Esophagus muscularis mucosa (tissue), 4 donors: ENCODE results near the gene ULBP3.

Experiments
- EP300 ChIP-seq: sonication (generic); formaldehyde crosslinking; IDR thresholded peaks from one replicate; pipeline ENCODE4 v1.6.1; 2017; ENCODE audit warnings: antibody characterized with exemption
- POLR2A ChIP-seq: fragments of 450-650 bp; IDR thresholded peaks from one replicate; pipeline ENCODE4 v1.6.1; 2017; ENCODE audit warnings: antibody characterized with exemption, moderate library complexity, mild to moderate bottlenecking, low read depth
- TF ChIP-seq, protein P1 (sequence below), 3 experiments: fragments of 200-600 bp in 2 of 3; fragments of 450-650 bp in 1 of 3; sonication (generic) in 2 of 3; IDR thresholded peaks; one replicate each; pipeline ENCODE4 v1.5.1; 2017 to 2019; ENCODE audit warnings: antibody characterized with exemption in 3 of 3, mild to moderate bottlenecking in 2 of 3, moderate library complexity in 1 of 3

DNA sequence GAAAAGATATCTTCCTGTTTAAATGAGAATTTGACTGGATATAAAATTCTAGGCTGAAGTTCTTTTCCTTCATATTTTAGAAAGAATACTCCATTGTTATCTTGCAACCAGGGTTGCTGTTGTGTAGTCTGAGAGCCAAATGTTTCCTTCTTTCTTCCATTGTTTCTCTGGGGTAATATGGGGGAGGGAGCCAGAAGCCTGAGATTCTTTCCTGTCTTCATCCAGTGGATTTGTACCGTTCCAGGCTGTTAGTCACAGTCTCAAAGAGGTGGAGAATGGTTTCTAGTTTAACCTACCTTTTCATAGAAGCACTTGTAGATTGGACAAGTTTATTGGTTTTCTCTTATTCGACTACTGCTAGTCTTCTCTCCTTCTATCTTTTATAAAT lies 6.1 kb upstream of the ULBP3 start:
- TF ChIP-seq, protein P1, sequence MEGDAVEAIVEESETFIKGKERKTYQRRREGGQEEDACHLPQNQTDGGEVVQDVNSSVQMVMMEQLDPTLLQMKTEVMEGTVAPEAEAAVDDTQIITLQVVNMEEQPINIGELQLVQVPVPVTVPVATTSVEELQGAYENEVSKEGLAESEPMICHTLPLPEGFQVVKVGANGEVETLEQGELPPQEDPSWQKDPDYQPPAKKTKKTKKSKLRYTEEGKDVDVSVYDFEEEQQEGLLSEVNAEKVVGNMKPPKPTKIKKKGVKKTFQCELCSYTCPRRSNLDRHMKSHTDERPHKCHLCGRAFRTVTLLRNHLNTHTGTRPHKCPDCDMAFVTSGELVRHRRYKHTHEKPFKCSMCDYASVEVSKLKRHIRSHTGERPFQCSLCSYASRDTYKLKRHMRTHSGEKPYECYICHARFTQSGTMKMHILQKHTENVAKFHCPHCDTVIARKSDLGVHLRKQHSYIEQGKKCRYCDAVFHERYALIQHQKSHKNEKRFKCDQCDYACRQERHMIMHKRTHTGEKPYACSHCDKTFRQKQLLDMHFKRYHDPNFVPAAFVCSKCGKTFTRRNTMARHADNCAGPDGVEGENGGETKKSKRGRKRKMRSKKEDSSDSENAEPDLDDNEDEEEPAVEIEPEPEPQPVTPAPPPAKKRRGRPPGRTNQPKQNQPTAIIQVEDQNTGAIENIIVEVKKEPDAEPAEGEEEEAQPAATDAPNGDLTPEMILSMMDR (IDR thresholded peaks at IDR 0.05) = no peak
- TF ChIP-seq POLR2A (no peak), EP300 (no peak)
